ENCODE data around the gene ARFGAP3. TPM values are rescaled to one million over a fixed set of nuclear protein-coding genes. Genes with fewer than 3 reads are reported as not detected.

The ARFGAP3 gene
- total RNA-seq, 1 experiment from 2014 or later = 27.0 TPM

DNA sequence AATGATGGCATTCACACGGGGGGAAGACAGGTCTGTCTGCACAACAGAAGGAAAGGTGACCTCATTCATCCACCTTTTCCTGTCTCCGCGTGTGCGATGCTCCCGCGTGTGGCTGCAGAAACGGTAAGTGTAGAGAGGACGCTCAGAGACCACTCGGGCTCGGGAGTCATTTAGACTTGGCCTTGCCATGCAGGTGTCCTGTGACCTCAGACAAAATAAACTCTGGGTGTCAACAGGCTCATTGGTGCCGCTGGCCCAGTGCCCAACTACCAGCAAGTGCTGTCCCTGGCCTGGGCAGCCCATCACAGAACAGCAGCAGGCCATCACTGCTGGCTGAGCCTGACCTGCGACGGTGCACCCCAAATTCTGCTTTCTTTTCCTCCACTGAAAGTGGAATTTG is 48.1 kb upstream of the ARFGAP3 start:
- Histone ChIP-seq H3K27me3 (ENCODE audit: control insufficient read depth, insufficient read depth, low read length) (no peaks in the 10 kb centered on the region), H3K9me3 (ENCODE audit: control insufficient read depth, insufficient read depth, low read depth, low read length) (no peaks in the 10 kb centered on the region), H3K4me3 (ENCODE audit: low read depth in 2 of 2, low read length in 2 of 2) (no peak overlapping the region), H3K4me1 (ENCODE audit: control insufficient read depth, insufficient read depth, low read length) (no peaks in the 10 kb centered on the region), H3K36me3 (ENCODE audit: control insufficient read depth, insufficient read depth, low read length) (no peaks in the 10 kb centered on the region), H3K27ac (ENCODE audit: low read length) (no peak overlapping the region)
- in situ Hi-C loops (cut with HindIII; ENCODE audit: low pct_unique_long_range_greater_than_20kb, low sequenced_read_pairs) (no loop called here), intact Hi-C loops (cut with micrococcal nuclease; ENCODE audit: unreplicated experiment) (no loop called here)
- ATAC-seq = no peak
- DNase-seq (ENCODE audit: low read depth, low spot score) = no peak
- TF ChIP-seq, protein P1, sequence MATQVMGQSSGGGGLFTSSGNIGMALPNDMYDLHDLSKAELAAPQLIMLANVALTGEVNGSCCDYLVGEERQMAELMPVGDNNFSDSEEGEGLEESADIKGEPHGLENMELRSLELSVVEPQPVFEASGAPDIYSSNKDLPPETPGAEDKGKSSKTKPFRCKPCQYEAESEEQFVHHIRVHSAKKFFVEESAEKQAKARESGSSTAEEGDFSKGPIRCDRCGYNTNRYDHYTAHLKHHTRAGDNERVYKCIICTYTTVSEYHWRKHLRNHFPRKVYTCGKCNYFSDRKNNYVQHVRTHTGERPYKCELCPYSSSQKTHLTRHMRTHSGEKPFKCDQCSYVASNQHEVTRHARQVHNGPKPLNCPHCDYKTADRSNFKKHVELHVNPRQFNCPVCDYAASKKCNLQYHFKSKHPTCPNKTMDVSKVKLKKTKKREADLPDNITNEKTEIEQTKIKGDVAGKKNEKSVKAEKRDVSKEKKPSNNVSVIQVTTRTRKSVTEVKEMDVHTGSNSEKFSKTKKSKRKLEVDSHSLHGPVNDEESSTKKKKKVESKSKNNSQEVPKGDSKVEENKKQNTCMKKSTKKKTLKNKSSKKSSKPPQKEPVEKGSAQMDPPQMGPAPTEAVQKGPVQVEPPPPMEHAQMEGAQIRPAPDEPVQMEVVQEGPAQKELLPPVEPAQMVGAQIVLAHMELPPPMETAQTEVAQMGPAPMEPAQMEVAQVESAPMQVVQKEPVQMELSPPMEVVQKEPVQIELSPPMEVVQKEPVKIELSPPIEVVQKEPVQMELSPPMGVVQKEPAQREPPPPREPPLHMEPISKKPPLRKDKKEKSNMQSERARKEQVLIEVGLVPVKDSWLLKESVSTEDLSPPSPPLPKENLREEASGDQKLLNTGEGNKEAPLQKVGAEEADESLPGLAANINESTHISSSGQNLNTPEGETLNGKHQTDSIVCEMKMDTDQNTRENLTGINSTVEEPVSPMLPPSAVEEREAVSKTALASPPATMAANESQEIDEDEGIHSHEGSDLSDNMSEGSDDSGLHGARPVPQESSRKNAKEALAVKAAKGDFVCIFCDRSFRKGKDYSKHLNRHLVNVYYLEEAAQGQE (IDR thresholded peaks at IDR 0.05; ENCODE audit: insufficient read depth in 1 of 2, low read depth in 2 of 2, low read length in 1 of 2) = no peak
- TF ChIP-seq TCF7L2 (IDR thresholded peaks at IDR 0.05; ENCODE audit: low read depth, low read length) (no peak), POLR2AphosphoS5 (IDR thresholded peaks at IDR 0.05; ENCODE audit: low read depth, low read length) (no peak), SIN3A (IDR thresholded peaks at IDR 0.05; ENCODE audit: borderline replicate concordance, insufficient read depth, low read depth, low read length) (no peak)
- TF ChIP-seq, protein P2, sequence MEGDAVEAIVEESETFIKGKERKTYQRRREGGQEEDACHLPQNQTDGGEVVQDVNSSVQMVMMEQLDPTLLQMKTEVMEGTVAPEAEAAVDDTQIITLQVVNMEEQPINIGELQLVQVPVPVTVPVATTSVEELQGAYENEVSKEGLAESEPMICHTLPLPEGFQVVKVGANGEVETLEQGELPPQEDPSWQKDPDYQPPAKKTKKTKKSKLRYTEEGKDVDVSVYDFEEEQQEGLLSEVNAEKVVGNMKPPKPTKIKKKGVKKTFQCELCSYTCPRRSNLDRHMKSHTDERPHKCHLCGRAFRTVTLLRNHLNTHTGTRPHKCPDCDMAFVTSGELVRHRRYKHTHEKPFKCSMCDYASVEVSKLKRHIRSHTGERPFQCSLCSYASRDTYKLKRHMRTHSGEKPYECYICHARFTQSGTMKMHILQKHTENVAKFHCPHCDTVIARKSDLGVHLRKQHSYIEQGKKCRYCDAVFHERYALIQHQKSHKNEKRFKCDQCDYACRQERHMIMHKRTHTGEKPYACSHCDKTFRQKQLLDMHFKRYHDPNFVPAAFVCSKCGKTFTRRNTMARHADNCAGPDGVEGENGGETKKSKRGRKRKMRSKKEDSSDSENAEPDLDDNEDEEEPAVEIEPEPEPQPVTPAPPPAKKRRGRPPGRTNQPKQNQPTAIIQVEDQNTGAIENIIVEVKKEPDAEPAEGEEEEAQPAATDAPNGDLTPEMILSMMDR (IDR thresholded peaks at IDR 0.05) = no peak
- ChIA-PET POLR2A (no interaction called here), CTCF (no interaction called here)
- BruUV-seq (replicated peaks) = no TSS peak

DNA sequence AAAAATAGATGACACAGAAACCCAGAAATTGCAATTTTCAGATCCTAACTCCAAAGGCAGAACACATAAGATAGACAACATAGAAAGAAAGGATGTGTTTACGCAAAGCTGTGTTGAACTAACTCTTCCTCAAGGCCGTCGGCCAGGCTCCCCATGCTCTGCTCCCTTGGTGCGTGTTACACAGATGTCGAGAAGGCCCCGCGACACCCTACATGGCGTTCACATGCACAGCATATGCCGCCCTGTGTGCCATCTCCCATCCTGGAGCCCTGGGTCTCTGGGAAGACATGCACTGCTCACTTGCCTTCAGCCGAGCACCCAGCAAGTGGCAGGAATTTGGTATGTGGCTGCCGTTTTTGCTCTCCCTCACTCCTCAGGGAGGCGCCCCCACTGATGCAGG is 47.0 kb upstream of the ARFGAP3 start:
- in situ Hi-C loops (cut with HindIII; ENCODE audit: low pct_unique_long_range_greater_than_20kb, low sequenced_read_pairs) = no loop called here

More for the DNA sequence above, 47.0 kb upstream of the ARFGAP3 start:
- Histone ChIP-seq H3K9me3 (ENCODE audit: control insufficient read depth, insufficient read depth, low read depth, low read length) (no peaks in the 10 kb centered on the region), H3K4me3 (ENCODE audit: low read depth in 2 of 2, low read length in 2 of 2) (no peak overlapping the region), H3K27me3 (ENCODE audit: control insufficient read depth, insufficient read depth, low read length) (no peaks in the 10 kb centered on the region), H3K36me3 (ENCODE audit: control insufficient read depth, insufficient read depth, low read length) (no peaks in the 10 kb centered on the region), H3K27ac (ENCODE audit: low read length) (no peak overlapping the region), H3K4me1 (ENCODE audit: control insufficient read depth, insufficient read depth, low read length) (no peaks in the 10 kb centered on the region)
- DNase-seq (ENCODE audit: low read depth, low spot score) (no peak), ATAC-seq (no peak)
- BruUV-seq (replicated peaks) = no TSS peak
- TF ChIP-seq TCF7L2 (IDR thresholded peaks at IDR 0.05; ENCODE audit: low read depth, low read length) (no peak), SIN3A (IDR thresholded peaks at IDR 0.05; ENCODE audit: borderline replicate concordance, insufficient read depth, low read depth, low read length) (no peak), POLR2AphosphoS5 (IDR thresholded peaks at IDR 0.05; ENCODE audit: low read depth, low read length) (no peak)
- TF ChIP-seq, protein P1 (IDR thresholded peaks at IDR 0.05; ENCODE audit: insufficient read depth in 1 of 2, low read depth in 2 of 2, low read length in 1 of 2) = no peak
- intact Hi-C loops (cut with micrococcal nuclease; ENCODE audit: unreplicated experiment) = no loop called here
- POLR2A ChIA-PET = no interaction called here
- CTCF ChIA-PET = no interaction called here
